Hematopoietic multipotent progenitor cell treated with erythropoietin and hydrocortisone succinate and interleukin-3 and kit ligand, for 4 days (in vitro differentiated cells): ENCODE results near the gene MRPS18A.

Experiments
- DNase-seq: peaks from one replicate; pipeline ENCODE4 v3.0.0-alpha.2; 2015

MRPS18A gene

GRCh38 chr6:43630980-43631619, 56.5 kb downstream of the MRPS18A start:
- peak; percentile 96 for DNase-seq

GRCh38 chr6:43629505-43630300, 57.9 kb downstream of the MRPS18A start:
- DNase-seq: peak; percentile 99

- DNase-seq: peak; percentile 100
These were observed 58.5 kb downstream of the MRPS18A start, which contains the start of gene GTPBP2 for GRCh38 chr6:43629104-43629504. Gene GTPBP2, minus strand, starts transcription at chr6:43629264. Its CDS starts 102 bp downstream, at chr6:43629162.

DNA sequence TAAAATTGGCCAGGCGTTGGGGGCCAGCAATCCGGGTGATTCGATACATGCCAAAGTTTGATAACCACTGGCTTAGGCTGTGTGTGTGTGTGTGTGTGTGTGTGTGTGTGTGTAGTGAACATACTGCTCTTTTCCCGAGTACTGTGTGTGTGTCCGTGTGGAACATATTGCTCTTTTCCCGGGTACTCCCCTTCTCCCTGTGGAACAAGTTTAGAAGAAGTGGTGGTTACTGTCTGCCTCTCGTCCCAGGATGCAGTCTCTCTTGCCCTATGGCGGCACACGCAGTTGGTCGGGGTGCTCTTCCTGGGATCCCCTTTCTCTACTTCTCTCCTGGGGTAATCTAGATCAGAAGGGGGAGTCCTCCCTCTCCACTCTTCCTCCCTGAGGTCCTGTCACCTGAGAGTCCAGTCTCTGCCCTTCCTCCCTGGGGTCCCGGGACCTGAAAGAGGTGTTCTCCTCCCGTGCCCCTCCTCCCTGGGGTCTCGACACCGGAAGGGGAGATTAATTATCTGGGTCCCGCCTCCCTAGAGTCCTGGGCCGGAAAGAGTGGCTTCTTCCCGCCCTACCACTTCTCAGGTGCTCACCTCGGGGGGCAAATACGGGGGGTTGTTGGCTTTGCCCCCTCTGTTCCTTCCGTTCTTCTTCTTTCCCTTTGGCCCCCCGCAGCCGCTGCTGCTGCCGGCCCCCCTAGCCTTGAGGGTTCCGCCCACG, 59.0 kb downstream of the MRPS18A start:
- DNase-seq: peak; percentile 83

DNA sequence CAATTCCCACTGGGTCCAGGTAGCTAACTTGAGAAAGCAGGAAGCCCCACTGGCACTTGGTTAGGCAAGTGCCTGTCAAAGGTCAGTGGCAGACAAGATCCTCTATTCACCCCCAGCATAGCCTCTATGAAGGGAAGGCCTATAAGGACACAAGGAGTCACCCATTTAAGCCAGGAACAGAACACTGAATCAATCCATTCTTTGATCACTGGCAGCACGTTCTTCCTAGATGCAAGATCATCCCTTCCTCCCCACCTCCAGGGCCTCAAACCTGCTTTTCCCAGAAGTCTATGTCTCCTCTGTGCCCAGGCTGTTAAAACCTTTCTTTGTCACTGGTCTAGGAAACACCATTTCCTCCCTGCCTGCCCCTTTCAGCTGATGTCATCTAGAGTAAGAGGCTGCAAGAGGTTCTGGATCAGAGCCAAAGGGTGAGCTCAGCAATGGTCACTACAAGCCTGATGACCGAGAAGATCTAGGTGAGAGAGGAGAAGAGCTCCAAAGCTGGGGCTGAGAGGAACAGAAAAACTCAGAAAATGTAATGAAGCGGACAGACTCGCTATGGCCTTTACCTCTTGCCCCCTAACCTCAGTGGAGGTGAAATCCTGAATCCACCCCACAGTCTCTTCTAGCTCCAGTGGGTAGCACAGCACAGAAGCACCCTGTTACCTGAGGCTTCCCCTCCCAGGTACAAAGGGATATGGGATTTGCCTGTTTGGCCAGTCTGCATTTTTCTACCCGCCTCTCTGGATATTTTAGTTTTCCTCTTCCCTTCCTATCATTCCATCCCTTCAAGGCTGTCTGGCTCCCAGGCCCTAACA, 60.4 kb downstream of the MRPS18A start:
- DNase-seq: peak; percentile 77

DNA sequence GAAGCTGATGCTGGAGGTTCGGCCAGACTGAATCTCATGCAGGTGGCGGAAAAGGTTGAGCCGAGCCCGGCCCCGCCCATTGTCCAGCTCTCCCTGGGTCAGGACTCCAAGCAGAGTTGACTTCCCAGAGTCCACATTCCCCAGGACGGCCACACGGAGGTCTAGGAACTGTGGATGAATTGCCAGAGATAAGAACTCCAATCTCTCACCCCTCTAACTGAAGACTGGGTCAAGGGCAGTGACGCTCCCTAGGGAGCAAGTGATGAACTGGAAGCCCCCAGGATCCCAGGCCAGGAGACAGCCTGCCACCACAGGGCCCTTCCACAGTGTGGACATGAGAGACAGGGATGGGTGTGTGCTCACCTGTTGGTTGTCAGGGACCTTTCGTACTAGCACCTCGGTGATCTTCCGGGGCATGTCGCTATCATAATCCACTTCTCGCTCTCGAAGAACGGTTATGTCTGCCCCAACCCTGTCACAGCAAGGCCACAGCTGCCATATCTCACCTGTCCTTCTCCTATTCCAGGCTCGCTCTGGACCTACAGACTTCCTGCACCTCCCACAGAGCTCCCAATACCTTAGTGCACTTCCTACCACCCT, 62.1 kb downstream of the MRPS18A start:
- no peak for DNase-seq

DNA sequence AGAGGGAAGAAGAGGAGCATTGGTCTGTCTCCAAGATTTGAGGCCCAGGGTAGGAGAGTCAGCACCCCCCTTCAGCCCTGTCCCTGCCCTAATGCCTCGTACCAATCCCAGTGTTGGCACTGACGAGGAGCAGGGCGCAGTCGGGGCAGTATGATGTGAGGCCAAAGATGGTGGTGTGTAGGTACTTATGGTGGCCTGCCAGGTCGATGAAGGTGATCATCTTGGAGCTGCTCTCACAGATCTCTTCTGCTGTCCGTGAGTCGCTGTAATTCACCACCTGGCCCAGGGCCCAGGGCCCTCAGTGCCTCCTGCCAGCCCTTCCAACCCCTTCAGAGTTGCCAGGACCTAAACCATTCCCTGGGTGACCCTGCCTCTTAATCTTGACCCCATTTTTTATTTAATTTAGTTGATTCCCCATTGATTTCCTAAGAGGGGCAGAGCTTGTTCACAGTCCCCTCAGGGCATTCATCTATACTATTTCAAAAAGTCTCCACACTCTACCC, 62.8 kb downstream of the MRPS18A start:
- no peak for DNase-seq

DNA sequence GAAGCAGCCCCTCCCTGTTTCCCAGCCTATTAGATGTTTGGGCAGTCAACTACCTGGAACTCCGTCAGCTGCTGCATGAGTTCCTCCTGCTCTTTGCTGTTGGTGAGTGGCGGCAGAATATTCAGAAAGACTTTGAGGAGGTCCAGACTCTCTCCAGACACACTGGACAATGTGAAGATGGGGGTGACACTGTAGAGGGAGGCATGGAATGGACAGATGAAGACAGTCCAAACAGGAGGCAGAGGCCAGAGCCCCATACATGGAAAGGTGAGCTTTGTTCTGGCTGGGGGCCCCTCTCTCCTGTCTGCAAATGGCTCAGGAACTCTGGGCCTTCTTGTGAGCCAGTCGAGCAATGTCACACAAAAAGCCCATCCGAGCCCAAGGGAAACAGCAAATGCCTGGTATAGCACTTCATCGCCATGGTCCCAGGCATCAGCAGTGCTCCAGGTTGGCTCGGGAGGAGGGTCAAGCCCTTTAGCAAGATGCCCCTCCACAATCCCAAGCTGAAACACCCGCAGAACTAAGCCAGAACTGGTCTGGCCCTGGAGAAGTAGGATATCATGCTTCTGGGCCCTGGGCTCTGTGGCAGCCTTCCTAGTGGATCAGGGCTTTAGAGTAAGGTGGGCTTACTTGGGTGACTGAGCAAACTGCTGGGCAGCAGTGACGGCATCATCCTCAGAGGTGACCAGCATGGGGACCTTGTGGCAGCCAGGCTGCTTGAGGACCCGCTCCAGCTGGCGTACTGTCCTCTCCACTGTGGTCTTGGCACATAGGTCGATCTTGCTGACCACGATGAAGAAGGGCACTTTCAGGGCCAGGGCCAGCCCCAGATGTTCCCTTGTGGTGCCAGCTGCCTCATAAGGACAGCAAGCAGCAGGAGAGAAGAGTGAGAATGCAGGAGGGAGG, 63.5 kb downstream of the MRPS18A start:
- no peak for DNase-seq

DNA sequence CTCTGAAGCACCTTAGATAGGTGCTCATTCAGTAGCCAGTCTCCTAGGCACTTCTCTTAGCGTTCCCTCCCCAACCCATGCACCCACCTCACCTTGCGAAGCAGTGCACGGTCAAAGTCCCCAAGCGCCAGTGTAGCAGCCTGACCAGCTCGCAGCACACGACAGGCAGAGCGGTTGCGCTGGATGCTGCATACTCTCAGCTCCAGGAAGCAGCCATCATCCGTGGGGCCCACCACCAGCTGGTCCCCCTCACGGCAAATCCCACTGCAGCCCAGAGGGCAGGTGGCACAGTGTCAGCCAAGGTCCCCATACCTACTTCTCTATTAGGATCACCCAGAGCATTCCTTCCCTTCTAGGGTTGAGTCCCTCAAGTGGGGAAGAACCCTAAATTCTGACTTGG, 65.0 kb downstream of the MRPS18A start:
- DNase-seq: no peak

DNA sequence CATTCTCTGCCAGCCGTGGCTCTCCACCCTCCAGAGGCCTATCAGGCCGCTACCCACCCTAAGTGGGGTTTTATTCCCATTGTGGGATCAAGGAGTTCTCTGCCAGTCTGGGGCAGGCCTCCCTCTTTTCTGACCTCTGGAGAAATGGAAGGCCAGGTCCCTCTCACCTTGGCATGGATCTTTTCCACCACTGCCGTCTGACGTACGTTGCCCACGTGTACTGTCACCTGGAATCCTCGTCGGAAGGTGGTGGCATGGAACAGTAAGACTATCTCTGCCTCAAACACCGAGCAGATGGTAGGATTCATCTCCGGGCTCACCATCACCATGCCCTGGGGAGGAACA, 65.8 kb downstream of the MRPS18A start:
- no peak for DNase-seq
